HG03095 (cell line): ENCODE results near the gene FOLR1.
"Not testable (repeated sequence)": the region's sequence is repeated elsewhere in the genome, so short reads cannot be mapped to it uniquely, and the experiment has no call there.

ENCODE experiments used
- ATAC-seq: cut with Tn5 transposase; IDR thresholded peaks from one replicate; pipeline ENCODE4 v1.9.1; 2021; ENCODE audit warnings: moderate library complexity; ENCODE audit not compliant: unreplicated experiment

Gene FOLR1

GRCh38 chr11:72180892-72181552 lies 10.9 kb upstream of the FOLR1 start:
- ATAC-seq = not testable (repeated sequence)

GRCh38 chr11:72181553-72181958 lies 10.4 kb upstream of the FOLR1 start:
- not testable (repeated sequence) for ATAC-seq

- no peak for ATAC-seq
These were observed 3.7 kb upstream of the FOLR1 start for GRCh38 chr11:72188267-72188666.

- no peak for ATAC-seq
These were observed 2.3 kb upstream of the FOLR1 start for GRCh38 chr11:72189455-72190250.

GRCh38 chr11:72190631-72191071 lies 1.3 kb upstream of the FOLR1 start:
- no peak for ATAC-seq

DNA sequence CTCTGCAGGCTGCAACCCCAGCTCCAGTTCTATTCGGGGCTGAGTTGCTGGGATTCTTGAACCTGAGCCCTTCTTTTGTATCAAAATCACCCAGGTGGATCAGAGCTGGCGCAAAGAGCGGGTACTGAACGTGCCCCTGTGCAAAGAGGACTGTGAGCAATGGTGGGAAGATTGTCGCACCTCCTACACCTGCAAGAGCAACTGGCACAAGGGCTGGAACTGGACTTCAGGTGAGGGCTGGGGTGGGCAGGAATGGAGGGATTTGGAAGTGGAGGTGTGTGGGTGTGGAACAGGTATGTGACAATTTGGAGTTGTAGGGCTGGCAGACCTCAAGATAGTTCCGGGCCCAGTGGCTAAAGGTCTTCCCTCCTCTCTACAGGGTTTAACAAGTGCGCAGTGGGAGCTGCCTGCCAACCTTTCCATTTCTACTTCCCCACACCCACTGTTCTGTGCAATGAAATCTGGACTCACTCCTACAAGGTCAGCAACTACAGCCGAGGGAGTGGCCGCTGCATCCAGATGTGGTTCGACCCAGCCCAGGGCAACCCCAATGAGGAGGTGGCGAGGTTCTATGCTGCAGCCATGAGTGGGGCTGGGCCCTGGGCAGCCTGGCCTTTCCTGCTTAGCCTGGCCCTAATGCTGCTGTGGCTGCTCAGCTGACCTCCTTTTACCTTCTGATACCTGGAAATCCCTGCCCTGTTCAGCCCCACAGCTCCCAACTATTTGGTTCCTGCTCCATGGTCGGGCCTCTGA lies 3.8 kb downstream of the FOLR1 start:
- no peak for ATAC-seq

GRCh38 chr11:72201445-72201844 lies 9.5 kb downstream of the FOLR1 start:
- ATAC-seq = not testable (repeated sequence)

DNA sequence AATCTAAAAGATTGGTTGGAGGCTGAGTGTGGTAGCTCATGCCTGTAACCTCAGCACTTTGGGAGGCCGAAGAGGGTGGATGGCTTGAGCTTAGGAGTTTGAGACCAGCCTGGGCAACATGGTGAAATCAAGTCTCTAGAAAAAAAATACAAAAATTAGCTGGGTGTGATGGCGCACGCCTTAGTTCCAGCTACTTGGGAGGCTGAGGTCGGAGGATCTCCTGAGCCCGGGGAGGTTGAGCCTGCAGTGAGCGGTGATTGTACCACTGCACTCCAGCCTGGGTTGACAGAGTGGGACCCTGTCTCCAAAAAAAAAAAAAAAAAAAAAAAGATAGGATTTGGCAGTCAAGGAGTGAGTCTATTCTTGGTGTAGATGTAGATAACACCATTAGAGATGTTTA lies 10.6 kb downstream of the FOLR1 start:
- ATAC-seq = no peak

DNA sequence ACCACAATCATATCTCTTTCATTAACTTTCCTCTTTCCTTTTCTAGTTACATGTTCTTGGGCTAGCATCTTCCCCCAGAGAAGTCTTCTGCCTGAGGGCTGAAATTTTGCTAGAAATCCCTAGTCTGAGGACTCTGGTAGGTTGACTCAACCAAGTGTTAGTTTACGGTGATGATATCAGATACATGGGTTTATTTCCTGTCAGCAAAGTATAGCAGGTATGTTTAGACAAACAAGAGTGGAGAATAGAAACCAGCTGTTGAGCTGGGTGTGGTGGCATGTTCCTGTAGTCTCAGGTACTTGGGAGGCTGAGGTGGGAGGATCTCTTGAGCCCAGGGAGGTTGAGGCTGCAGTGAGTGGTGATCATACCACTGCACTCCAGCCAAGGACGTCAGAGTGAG lies 11.2 kb downstream of the FOLR1 start:
- ATAC-seq = no peak

- ATAC-seq = no peak
These were observed 12.9 kb downstream of the FOLR1 start for GRCh38 chr11:72204886-72205285.

GRCh38 chr11:72206794-72207193 lies 14.9 kb downstream of the FOLR1 start:
- ATAC-seq = not testable (repeated sequence)

DNA sequence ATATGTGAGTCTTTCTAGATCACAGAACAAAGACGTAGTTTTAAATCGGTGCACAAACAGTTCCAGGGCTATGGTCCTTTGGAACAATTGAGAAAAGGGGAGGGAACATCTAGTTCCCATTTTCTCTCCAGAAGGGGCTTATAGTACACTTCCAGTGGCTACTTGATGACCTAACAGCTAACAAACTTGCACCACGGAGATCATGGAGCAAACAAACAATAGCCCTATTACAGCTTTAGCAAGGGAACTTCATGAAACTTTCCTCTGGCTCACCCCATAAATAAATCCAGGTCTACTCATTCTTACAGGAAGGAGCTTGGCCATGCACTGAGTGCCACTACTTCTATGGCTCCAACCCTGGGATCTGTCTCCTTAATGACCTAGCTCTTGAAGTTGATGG lies 16.3 kb downstream of the FOLR1 start:
- ATAC-seq = no peak

DNA sequence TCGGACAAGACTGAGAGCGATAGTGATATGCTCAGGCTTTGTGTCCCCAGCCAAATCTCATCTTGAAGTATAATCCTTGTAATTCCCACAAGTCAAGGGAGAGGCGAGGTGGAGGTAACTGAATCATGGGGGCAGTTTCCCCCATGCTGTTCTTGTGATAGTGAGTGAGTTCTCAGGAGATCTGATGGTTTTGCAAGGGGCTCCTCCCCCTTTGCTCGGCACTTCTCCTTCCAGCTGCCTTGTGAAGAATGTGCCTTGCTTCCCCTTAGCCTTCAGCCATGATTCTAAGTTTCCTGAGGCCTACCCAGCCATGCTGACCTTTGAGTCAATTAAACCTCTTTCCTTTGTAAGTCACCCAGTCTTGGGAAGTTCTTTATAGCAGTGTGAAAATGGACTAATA lies 17.2 kb downstream of the FOLR1 start:
- ATAC-seq = no peak

GRCh38 chr11:72216638-72217037 lies 24.7 kb downstream of the FOLR1 start, which contains the start of gene FOLR2:
FOLR2 (plus strand) TSS chr11:72216794; CDS start chr11:72218585, 1,791 bp downstream.
- no peak for ATAC-seq

- ATAC-seq = no peak
These were observed 25.9 kb downstream of the FOLR1 start for GRCh38 chr11:72217841-72218240.

- ATAC-seq = no peak
These were observed 26.4 kb downstream of the FOLR1 start for GRCh38 chr11:72218251-72218745.

- no peak for ATAC-seq
These were observed 28.9 kb downstream of the FOLR1 start for GRCh38 chr11:72220696-72221363.

- no peak for ATAC-seq
These were observed 29.6 kb downstream of the FOLR1 start for GRCh38 chr11:72221386-72222075.

DNA sequence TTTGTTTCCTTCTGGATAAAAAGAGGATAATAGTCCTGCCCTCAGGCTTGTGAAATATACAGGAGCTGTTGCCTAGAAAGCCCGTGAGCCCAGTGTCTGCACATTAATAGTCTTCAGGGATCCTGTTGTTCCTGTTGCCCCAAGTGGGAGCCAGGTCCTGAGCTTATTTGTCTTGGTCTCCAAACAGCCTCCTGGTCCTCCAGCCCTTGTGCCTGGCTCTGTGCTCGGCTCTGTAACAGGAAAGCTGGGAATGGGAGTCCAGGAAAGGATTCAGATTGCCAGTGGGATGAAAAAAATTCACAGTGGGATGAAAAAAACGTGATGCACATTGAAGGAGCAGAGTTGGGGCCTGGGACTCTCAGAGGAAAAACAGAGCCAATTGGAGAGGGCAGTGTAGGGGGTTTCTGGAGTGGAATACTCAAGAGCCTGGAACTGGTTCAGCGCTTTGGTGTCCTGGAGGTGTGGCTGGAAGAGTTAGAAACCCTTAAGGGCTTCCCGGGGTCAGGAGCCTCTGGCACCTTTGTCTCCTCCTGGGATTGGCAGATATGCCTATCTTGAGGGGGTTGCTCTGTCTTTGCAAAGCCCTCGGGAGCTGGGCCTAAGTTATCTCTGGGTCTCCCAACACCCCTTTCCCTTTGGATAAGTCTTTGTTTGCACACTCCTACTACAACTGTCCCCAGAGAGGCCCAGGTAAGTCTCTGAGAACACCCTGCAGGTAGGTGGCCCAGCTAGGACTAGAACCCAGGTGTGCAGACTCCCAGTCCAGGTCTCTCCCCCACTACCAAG lies 30.4 kb downstream of the FOLR1 start:
- ATAC-seq = no peak
